OCI-LY7 (cell line): ENCODE data around the gene HES4. TPM values are rescaled to one million over a fixed set of nuclear protein-coding genes. Genes with fewer than 3 reads are reported as not detected.

Source experiments
- BruUV-seq: library from RNA; stranded (reverse); fragments of 400-500 nt; replicated peaks from 2 replicates; lab custom pipeline; 2021; lab: Mats Ljungman, UMichigan
- CTCF ChIA-PET: fragments of 300-600 bp; sonication (Branson Sonifier 250); formaldehyde crosslinking; loops from one replicate; lab custom pipeline; 2022; ENCODE audit warnings: antibody characterized with exemption; ENCODE audit not compliant: unreplicated experiment; lab: Charles Lee
- POLR2A ChIA-PET: fragments of 300-600 bp; sonication (Branson Sonifier 250); formaldehyde crosslinking; loops from one replicate; lab custom pipeline; 2022; ENCODE audit warnings: antibody characterized with exemption; lab: Charles Lee
- DNase-seq: peaks from one replicate; pipeline ENCODE4 v3.0.0-alpha.2; 2015; ENCODE audit warnings: low spot score
- H2AFZ ChIP-seq: fragments of 200-600 bp; sonication (generic), shearing (Covaris generic); 2 replicates; pipeline ENCODE4 v1.6.1; 2014; ENCODE audit warnings: mild to moderate bottlenecking, antibody characterized with exemption, low read length, moderate library complexity
- H3K27ac ChIP-seq: fragments of 200-600 bp; sonication (generic); 2 replicates; pipeline ENCODE4 v1.5.1; 2014; ENCODE audit warnings: mixed run types, low read depth, mild to moderate bottlenecking, moderate library complexity, low read length, inconsistent platforms; ENCODE audit not compliant: poor library complexity, severe bottlenecking
- H3K36me3 ChIP-seq: fragments of 200-600 bp; sonication (generic); 2 replicates; pipeline ENCODE4 v1.6.1; 2014; ENCODE audit warnings: mild to moderate bottlenecking, antibody characterized with exemption, low read length, moderate library complexity, mixed read lengths; ENCODE audit not compliant: insufficient read depth
- H3K4me1 ChIP-seq: fragments of 200-600 bp; sonication (generic); 2 replicates; pipeline ENCODE4 v1.5.1; 2014; ENCODE audit warnings: mild to moderate bottlenecking, low read length; ENCODE audit not compliant: insufficient read depth, poor library complexity, severe bottlenecking
- H3K4me2 ChIP-seq: fragments of 200-600 bp; sonication (generic); 2 replicates; pipeline ENCODE4 v1.6.1; 2014; ENCODE audit warnings: mild to moderate bottlenecking, low read length
- H3K4me3 ChIP-seq: fragments of 200-600 bp; sonication (generic); 2 replicates; pipeline ENCODE4 v1.5.1; 2014; ENCODE audit warnings: mild to moderate bottlenecking, low read depth, low read length; ENCODE audit not compliant: poor library complexity, severe bottlenecking
- H3K79me2 ChIP-seq: fragments of 200-600 bp; sonication (generic); 2 replicates; pipeline ENCODE4 v1.6.1; 2016; ENCODE audit warnings: low read depth, mild to moderate bottlenecking, low read length, moderate library complexity, mixed read lengths; ENCODE audit not compliant: insufficient read depth
- H3K9me2 ChIP-seq: fragments of 200-600 bp; sonication (generic); 2 replicates; pipeline ENCODE4 v1.6.1; 2016; ENCODE audit warnings: mild to moderate bottlenecking, low read length, mixed read lengths; ENCODE audit not compliant: insufficient read depth
- H3K9me3 ChIP-seq: fragments of 200-600 bp; sonication (generic); 2 replicates; pipeline ENCODE4 v1.6.1; 2014; ENCODE audit warnings: mild to moderate bottlenecking, mixed run types, low read length, mixed read lengths
- H4K20me1 ChIP-seq: fragments of 200-600 bp; sonication (generic); 2 replicates; pipeline ENCODE4 v1.6.1; 2014; ENCODE audit warnings: mild to moderate bottlenecking, antibody characterized with exemption, low read length, moderate library complexity, mixed read lengths; ENCODE audit not compliant: insufficient read depth
- CTCF ChIP-seq: fragments of 200-600 bp; sonication (generic); conservative IDR thresholded peaks from 2 replicates; pipeline ENCODE4 v1.5.1; 2014; ENCODE audit warnings: mild to moderate bottlenecking, antibody characterized with exemption, low read length, moderate library complexity, mixed read lengths
- EZH2phosphoT487 ChIP-seq: fragments of 200-600 bp; sonication (generic); IDR thresholded peaks from 2 replicates; pipeline ENCODE4 v1.6.1; 2018; ENCODE audit warnings: low read depth, borderline replicate concordance, mild to moderate bottlenecking, mixed run types, antibody characterized with exemption, low read length, moderate library complexity, mixed read lengths
- intact Hi-C: fragments of 100-400 bp; cut with micrococcal nuclease; formaldehyde crosslinking; loops from one replicate; pipeline ENCODE4 v1.10.0; 2022; ENCODE audit not compliant: unreplicated experiment
- total RNA-seq, 2 experiments: library from RNA; depleted of rRNA in 1 of 2; stranded (reverse); fragments of >200 nt in 1 of 2; shearing (Covaris generic) in 1 of 2; gene quantifications; 2 replicates each; pipeline ENCODE4 v1.2.3, GENCODE V29; 2014 to 2022

The HES4 gene
- total RNA-seq, 2 experiments from 2014 or later = not detected

GRCh38 chr1:970973-971730, 28.7 kb downstream of the HES4 start:
- BruUV-seq = no TSS peak
- Histone ChIP-seq H3K4me3 (no peak overlapping the region), H3K27ac (no peak overlapping the region), H3K9me3 (no peaks in the 10 kb centered on the region), H2AFZ (no peak overlapping the region), H3K4me1 (no peaks in the 10 kb centered on the region), H3K9me2 (no peaks in the 10 kb centered on the region), H4K20me1 (no peaks in the 10 kb centered on the region; the same call in 1 of the 2 replicates), H3K36me3 (no peaks in the 10 kb centered on the region), H3K79me2 (no peaks in the 10 kb centered on the region), H3K4me2 (no peak overlapping the region)
- intact Hi-C loops = no loop called here
- DNase-seq = no peak
- CTCF ChIA-PET = no interaction called here
- POLR2A ChIA-PET = no interaction called here
- no peak for TF ChIP-seq CTCF
- TF ChIP-seq EZH2phosphoT487 = no peak

- no peaks in the 10 kb centered on the region for H3K79me2 ChIP-seq
- no peak for DNase-seq
Measured at GRCh38 chr1:970242-970972, 29.5 kb downstream of the HES4 start.

More at GRCh38 chr1:970242-970972, 29.5 kb downstream of the HES4 start:
- Histone ChIP-seq H4K20me1 (no peaks in the 10 kb centered on the region; the same call in 1 of the 2 replicates), H3K9me3 (no peaks in the 10 kb centered on the region), H3K4me3 (no peak overlapping the region), H3K27ac (no peak overlapping the region), H2AFZ (no peak overlapping the region), H3K4me1 (no peaks in the 10 kb centered on the region), H3K36me3 (no peaks in the 10 kb centered on the region), H3K4me2 (no peak overlapping the region), H3K9me2 (no peaks in the 10 kb centered on the region)
- POLR2A ChIA-PET = no interaction called here
- TF ChIP-seq CTCF = no peak
- no peak for TF ChIP-seq EZH2phosphoT487
- intact Hi-C loops = no loop called here
- no TSS peak for BruUV-seq
- CTCF ChIA-PET = no interaction called here
